ENCODE data around the gene SORCS2.

- no peak for TF ChIP-seq CTCF (IDR thresholded peaks at IDR 0.05; ENCODE audit: low read depth, low read length, poor library complexity, severe bottlenecking)
- TF ChIP-seq EZH2phosphoT487 (IDR thresholded peaks at IDR 0.05; ENCODE audit: borderline replicate concordance, low read length) = no peak
These were observed 593.7 kb downstream of the SORCS2 start for GRCh38 chr4:7786040-7786439.

Data from DOHH2 (cell line).